ENCODE data around the gene CRIP1. TPM values are rescaled to one million over a fixed set of nuclear protein-coding genes. Genes with fewer than 3 reads are reported as not detected.

Gene CRIP1
- total RNA-seq, 4 donors from 2014 or later = 11.2 to 57.9 (median 34.2) TPM

GRCh38 chr14:105487449-105487985 lies 831 bp downstream of the CRIP1 start:
- Histone ChIP-seq H3K27ac (peak overlapping the region; percentile 70 to 97 (median 94)), H3K9me3 (no peaks in the 10 kb centered on the region), H3K4me3 (peak overlapping the region; percentile 28 to 61), H3K4me1 (peaks cover 0 to 91% (median 72%) of the 10 kb centered on the region in 3 donors), H3K27me3 (no peaks in the 10 kb centered on the region), H3K36me3 (peaks cover 0 to 1% of the 10 kb centered on the region in 2 donors)
- TF ChIP-seq POLR2A (IDR thresholded peaks at IDR 0.05) (peak in 1 of 2 donors; percentile 4), POLR2AphosphoS5 (IDR thresholded peaks at IDR 0.05) (no peak), CTCF (IDR thresholded peaks at IDR 0.05) (no peak)
- no peak for ATAC-seq
- WGBS, 2 donors (ENCODE audit: low coverage in 1 of 2) = no CpG with 5 or more reads among the region's 48 CpGs

- H3K36me3 ChIP-seq = peaks cover 0 to 8% of the 10 kb centered on the region in 2 donors
- peaks cover 0 to 88% (median 65%) of the 10 kb centered on the region in 3 donors for H3K4me1 ChIP-seq
- no peak for TF ChIP-seq CTCF (IDR thresholded peaks at IDR 0.05)
- TF ChIP-seq POLR2AphosphoS5 (IDR thresholded peaks at IDR 0.05) = no peak
- no peak for TF ChIP-seq EP300 (IDR thresholded peaks at IDR 0.05)
- no peak for ATAC-seq
- no peaks in the 10 kb centered on the region for H3K9me3 ChIP-seq
- H3K4me3 ChIP-seq = peak overlapping the region; percentile 28 to 61
- peak overlapping the region; percentile 70 to 97 (median 94) for H3K27ac ChIP-seq
- no CpG with 5 or more reads among the region's 26 CpGs for WGBS, 2 donors (ENCODE audit: low coverage in 1 of 2)
- no peaks in the 10 kb centered on the region for H3K27me3 ChIP-seq
Observed at GRCh38 chr14:105487986-105488777, 1.5 kb downstream of the CRIP1 start.

- TF ChIP-seq EP300 (IDR thresholded peaks at IDR 0.05) = no peak
- peaks cover 0 to 80% (median 57%) of the 10 kb centered on the region in 3 donors for H3K4me1 ChIP-seq
- no peaks in the 10 kb centered on the region for H3K9me3 ChIP-seq
- 20% methylated on average over 4 of the region's 20 CpGs; no CpG with 5 or more reads in 1 of the 2 donors for WGBS, 2 donors (ENCODE audit: low coverage in 1 of 2)
- H3K4me3 ChIP-seq = peak overlapping the region in 1 of 2 donors; percentile 61
- H3K27ac ChIP-seq = peak overlapping the region; percentile 85 to 97 (median 94)
- ATAC-seq = no peak
- H3K36me3 ChIP-seq = peaks cover 0 to 12% of the 10 kb centered on the region in 2 donors
- no peaks in the 10 kb centered on the region for H3K27me3 ChIP-seq
Observed at GRCh38 chr14:105488781-105489541, 2.3 kb downstream of the CRIP1 start.

GRCh38 chr14:105489542-105490266 lies 3.0 kb downstream of the CRIP1 start:
- ATAC-seq = peak; percentile 15
- 0% methylated on average over 1 to 9 of the region's 44 CpGs for WGBS, 2 donors (ENCODE audit: low coverage in 1 of 2)
- H3K27me3 ChIP-seq = no peaks in the 10 kb centered on the region
- TF ChIP-seq CTCF (IDR thresholded peaks at IDR 0.05) (peak in 3 of 4 experiments; percentile 78), POLR2AphosphoS5 (IDR thresholded peaks at IDR 0.05) (no peak)
- peak overlapping the region; percentile 85 to 97 (median 94) for H3K27ac ChIP-seq
- H3K9me3 ChIP-seq = no peaks in the 10 kb centered on the region
- H3K36me3 ChIP-seq = peaks cover 0 to 12% of the 10 kb centered on the region in 2 donors
- peak overlapping the region; percentile 51 to 61 for H3K4me3 ChIP-seq
- H3K4me1 ChIP-seq = peaks cover 0 to 73% (median 50%) of the 10 kb centered on the region in 3 donors

- peaks cover 0 to 12% of the 10 kb centered on the region in 2 donors for H3K36me3 ChIP-seq
- no peaks in the 10 kb centered on the region for H3K27me3 ChIP-seq
- peak overlapping the region; percentile 85 to 97 (median 94) for H3K27ac ChIP-seq
- H3K4me3 ChIP-seq = peak overlapping the region; percentile 51 to 61
- WGBS, 2 donors (ENCODE audit: low coverage in 1 of 2) = no CpG with 5 or more reads among the region's 33 CpGs
- peaks cover 0 to 68% (median 44%) of the 10 kb centered on the region in 3 donors for H3K4me1 ChIP-seq
- no peak for TF ChIP-seq CTCF (IDR thresholded peaks at IDR 0.05)
- no peak for TF ChIP-seq EP300 (IDR thresholded peaks at IDR 0.05)
- no peak for TF ChIP-seq POLR2AphosphoS5 (IDR thresholded peaks at IDR 0.05)
- no peak for TF ChIP-seq POLR2A (IDR thresholded peaks at IDR 0.05)
- no peaks in the 10 kb centered on the region for H3K9me3 ChIP-seq
- peak; percentile 4 for ATAC-seq
Observed at GRCh38 chr14:105490267-105490571, 3.5 kb downstream of the CRIP1 start.
